Measurements from ENCODE around the gene NTN1. TPM values are rescaled to one million over a fixed set of nuclear protein-coding genes. Genes with fewer than 3 reads are reported as not detected.

The NTN1 gene
- total RNA-seq, 2 experiments from 2014 or later, result 1.2 to 1.3 TPM

DNA sequence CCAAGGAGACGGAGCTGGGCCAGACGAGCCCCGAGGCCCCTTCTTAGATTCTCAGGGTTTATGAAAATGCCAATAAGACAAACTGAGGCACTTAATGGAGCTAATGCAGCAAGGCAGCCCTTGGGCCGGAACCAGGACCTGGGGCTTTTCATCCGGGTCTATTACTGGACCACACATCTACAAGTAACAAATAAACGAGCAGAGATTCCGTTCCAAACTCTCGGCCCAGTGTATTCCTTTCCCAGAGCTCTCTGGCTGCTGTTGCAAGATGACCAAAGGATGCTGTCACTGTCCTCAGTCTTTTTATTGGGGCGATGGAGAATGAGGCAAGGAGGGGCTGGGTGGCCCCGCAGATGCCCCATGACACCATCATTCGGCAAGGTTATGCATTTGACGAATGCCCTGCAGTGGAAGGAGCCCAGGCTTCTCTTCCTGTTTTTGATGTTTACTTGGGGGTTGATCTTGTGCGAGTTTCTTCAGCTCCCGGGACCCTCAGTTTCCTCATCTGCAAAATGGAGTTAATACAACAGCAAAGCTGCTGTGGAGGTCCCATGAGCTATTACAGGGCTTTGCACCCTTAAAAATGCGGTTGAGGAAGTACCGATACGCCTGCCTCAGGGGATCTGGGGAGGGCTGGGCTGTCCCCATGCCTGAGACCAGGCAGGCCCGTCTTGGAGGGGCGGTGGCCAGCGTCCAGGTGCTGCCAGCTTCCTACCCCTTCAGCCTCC, 1.1 kb upstream of the NTN1 start:
- Mint-ChIP-seq H3K9me3 (no peaks in the 10 kb centered on the region), H3K27me3 (peaks cover 48% of the 10 kb centered on the region), H3K36me3 (ENCODE audit: low read depth) (no peaks in the 10 kb centered on the region), H3K4me3 (peak overlapping the region; percentile 69), H3K4me1 (ENCODE audit: low read depth) (peaks cover 7% of the 10 kb centered on the region), H3K27ac (no peak overlapping the region)
- no peak for TF ChIP-seq CTCF (IDR thresholded peaks at IDR 0.05)
- CTCF ChIA-PET, result interaction anchor here (1.0 to 2.3 kb wide), 4 partner anchors 17 to 234 kb away, joined by 3 to 9 read pairs (median 4); no protein-coding TSS in a partner anchor
- intact Hi-C loops (cut with micrococcal nuclease), result loop anchor here (10.0 kb wide), 1 partner anchor 625 kb away; the partner anchor contains the start of gene USP43
- POLR2A ChIA-PET, result interaction anchor here (0.6 kb wide), 1 partner anchor 9 kb away, joined by 3 read pairs; no protein-coding TSS in a partner anchor
- ATAC-seq (no peak), DNase-seq (no peak)

- Mint-ChIP-seq H3K27me3 (peaks cover 48% of the 10 kb centered on the region), H3K4me1 (ENCODE audit: low read depth) (peaks cover 7% of the 10 kb centered on the region), H3K9me3 (no peaks in the 10 kb centered on the region), H3K27ac (no peak overlapping the region), H3K36me3 (ENCODE audit: low read depth) (no peaks in the 10 kb centered on the region), H3K4me3 (peak overlapping the region; percentile 69)
- TF ChIP-seq CTCF (IDR thresholded peaks at IDR 0.05), result no peak
- POLR2A ChIA-PET, result no interaction called here
- ATAC-seq (no peak), DNase-seq (no peak)
- CTCF ChIA-PET, result interaction anchor here (1.2 to 2.3 kb wide), 2 partner anchors 18 to 23 kb away, joined by 3 to 9 read pairs; no protein-coding TSS in a partner anchor
- intact Hi-C loops (cut with micrococcal nuclease), result loop anchor here (10.0 kb wide), 1 partner anchor 624 kb away; the partner anchor contains the start of gene USP43
Measured at GRCh38 chr17:9020824-9021157, 519 bp upstream of the NTN1 start.

DNA sequence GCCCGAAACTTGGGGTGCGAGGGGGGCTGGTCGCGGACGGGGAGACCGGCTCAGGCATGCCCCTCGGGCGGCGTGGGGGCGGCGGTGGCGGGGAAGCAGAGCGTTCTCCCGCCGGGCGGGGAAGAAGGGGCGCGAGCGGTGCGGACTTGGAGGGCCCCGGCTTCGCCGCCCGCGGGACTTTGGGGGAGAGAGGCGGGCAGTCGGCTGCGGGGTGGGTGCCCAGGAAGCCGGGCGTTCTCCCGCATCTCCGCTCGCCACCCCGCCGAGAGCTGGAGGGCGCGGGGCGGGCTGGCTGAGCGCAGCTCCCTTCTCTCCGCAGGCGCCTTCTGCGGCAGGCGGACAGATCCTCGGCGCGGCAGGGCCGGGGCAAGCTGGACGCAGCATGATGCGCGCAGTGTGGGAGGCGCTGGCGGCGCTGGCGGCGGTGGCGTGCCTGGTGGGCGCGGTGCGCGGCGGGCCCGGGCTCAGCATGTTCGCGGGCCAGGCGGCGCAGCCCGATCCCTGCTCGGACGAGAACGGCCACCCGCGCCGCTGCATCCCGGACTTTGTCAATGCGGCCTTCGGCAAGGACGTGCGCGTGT, 772 bp downstream of the NTN1 start:
- intact Hi-C loops (cut with micrococcal nuclease), result loop anchor here (10.0 kb wide), 1 partner anchor 623 kb away; the partner anchor contains the start of gene USP43
- Mint-ChIP-seq H3K4me1 (ENCODE audit: low read depth) (peaks cover 7% of the 10 kb centered on the region), H3K4me3 (peak overlapping the region; percentile 79), H3K27ac (no peak overlapping the region), H3K36me3 (ENCODE audit: low read depth) (no peaks in the 10 kb centered on the region), H3K27me3 (peaks cover 57% of the 10 kb centered on the region), H3K9me3 (no peaks in the 10 kb centered on the region)
- TF ChIP-seq CTCF (IDR thresholded peaks at IDR 0.05), result no peak
- ATAC-seq (no peak), DNase-seq (peak; percentile 8)
- ChIA-PET CTCF (interaction anchor here (1.5 kb wide), 2 partner anchors 18 to 507 kb away, joined by 4 to 6 read pairs; no protein-coding TSS in a partner anchor), POLR2A (interaction anchor here (0.6 kb wide), 1 partner anchor 12 kb away, joined by 3 read pairs; no protein-coding TSS in a partner anchor)

- Mint-ChIP-seq H3K27ac (no peak overlapping the region), H3K36me3 (ENCODE audit: low read depth) (no peaks in the 10 kb centered on the region), H3K27me3 (peaks cover 63% of the 10 kb centered on the region), H3K4me3 (peak overlapping the region; percentile 79), H3K9me3 (no peaks in the 10 kb centered on the region), H3K4me1 (ENCODE audit: low read depth) (peaks cover 7% of the 10 kb centered on the region)
- no peak for TF ChIP-seq CTCF (IDR thresholded peaks at IDR 0.05)
- ChIA-PET CTCF (interaction anchor here (1.5 kb wide), 2 partner anchors 19 to 506 kb away, joined by 4 to 6 read pairs; no protein-coding TSS in a partner anchor), POLR2A (no interaction called here)
- DNase-seq (peak; percentile 21), ATAC-seq (no peak)
- intact Hi-C loops (cut with micrococcal nuclease), result loop anchor here (10.0 kb wide), 1 partner anchor 622 kb away; the partner anchor contains the start of gene USP43
Measured at GRCh38 chr17:9022573-9023391, 1.5 kb downstream of the NTN1 start.

Data from activated CD8-positive, alpha-beta T cell treated with anti-CD3 and anti-CD28 coated beads for 36 hours (primary cell).